PC-9 (cell line): Measurements from ENCODE around the gene IRF1. TPM values are rescaled to one million over a fixed set of nuclear protein-coding genes. Genes with fewer than 3 reads are reported as not detected.
A peak's percentile ranks its signal among the peaks of the same experiment; 100 is the strongest.

Experiments used
- BruUV-seq: library from RNA; stranded (reverse); fragments of 400-500 nt; replicated peaks from 2 replicates; lab custom pipeline; 2021; lab: Mats Ljungman, UMichigan
- CTCF ChIA-PET: fragments of 300-600 bp; sonication (Branson Sonifier 250); formaldehyde crosslinking; loops from one replicate; lab custom pipeline; 2022; ENCODE audit warnings: antibody characterized with exemption; lab: Charles Lee
- POLR2A ChIA-PET: fragments of 300-600 bp; sonication (Branson Sonifier 250); formaldehyde crosslinking; loops from one replicate; lab custom pipeline; 2022; ENCODE audit warnings: antibody characterized with exemption; ENCODE audit not compliant: unreplicated experiment; lab: Charles Lee
- DNase-seq, 2 experiments: peaks; one replicate each; pipeline versions ENCODE4 v3.0.0 to v3.0.0-alpha.2; 2015 to 2022; ENCODE audit warnings: mixed read lengths in 1 of 2
- H2AFZ ChIP-seq: fragments of 200-600 bp; sonication (generic); 2 replicates; pipeline ENCODE4 v1.8.1; 2017; ENCODE audit warnings: antibody characterized with exemption
- H3F3A ChIP-seq: fragments of 200-600 bp; sonication (generic); 2 replicates; pipeline ENCODE4 v1.8.1; 2017; ENCODE audit warnings: antibody characterized with exemption, mild to moderate bottlenecking, low read depth; ENCODE audit not compliant: insufficient read depth
- H3K27ac ChIP-seq: fragments of 200-600 bp; sonication (generic); 2 replicates; pipeline ENCODE4 v1.6.1; 2016; ENCODE audit warnings: mixed run types
- H3K27me3 ChIP-seq: fragments of 200-600 bp; sonication (generic); 2 replicates; pipeline ENCODE4 v1.6.1; 2016; ENCODE audit warnings: low read depth, mixed run types; ENCODE audit not compliant: insufficient read depth
- H3K36me3 ChIP-seq: fragments of 200-600 bp; sonication (generic); 2 replicates; pipeline ENCODE4 v1.6.1; 2016; ENCODE audit warnings: low read depth, mixed run types
- H3K4me1 ChIP-seq: fragments of 200-600 bp; sonication (generic); replicated peaks from 2 replicates; pipeline ENCODE4 v1.6.1; 2016; ENCODE audit warnings: mixed run types; ENCODE audit not compliant: insufficient read depth
- H3K4me2 ChIP-seq: fragments of 200-600 bp; sonication (generic); 2 replicates; pipeline ENCODE4 v1.6.1; 2017; ENCODE audit warnings: mixed run types
- H3K4me3 ChIP-seq: fragments of 200-600 bp; sonication (generic); 2 replicates; pipeline ENCODE4 v1.6.1; 2016; ENCODE audit warnings: mixed run types
- H3K79me2 ChIP-seq: fragments of 200-600 bp; sonication (generic); 2 replicates; pipeline ENCODE4 v1.6.1; 2017; ENCODE audit warnings: low read depth, mixed run types
- H3K9me2 ChIP-seq: fragments of 200-600 bp; sonication (generic); 2 replicates; pipeline ENCODE4 v1.8.1; 2017; ENCODE audit warnings: mild to moderate bottlenecking; ENCODE audit not compliant: insufficient read depth
- H3K9me3 ChIP-seq: fragments of 200-600 bp; sonication (generic); 2 replicates; pipeline ENCODE4 v1.8.1; 2016; ENCODE audit warnings: low read depth; ENCODE audit not compliant: insufficient read depth
- H4K20me1 ChIP-seq: fragments of 200-600 bp; sonication (generic); 2 replicates; pipeline ENCODE4 v1.8.1; 2017; ENCODE audit not compliant: insufficient read depth
- CTCF ChIP-seq: fragments of 200-600 bp; sonication (generic); conservative IDR thresholded peaks from 2 replicates; pipeline ENCODE4 v1.6.1; 2017; ENCODE audit warnings: mixed run types, antibody characterized with exemption, mild to moderate bottlenecking, moderate library complexity
- EZH2 ChIP-seq: fragments of 200-600 bp; sonication (generic); IDR thresholded peaks from 2 replicates; pipeline ENCODE4 v1.8.0; 2017; ENCODE audit warnings: antibody characterized with exemption, low read depth
- intact Hi-C: fragments of 100-400 bp; cut with micrococcal nuclease; formaldehyde crosslinking; loops from one replicate; pipeline ENCODE4 v1.10.0; 2022; ENCODE audit not compliant: unreplicated experiment
- total RNA-seq: library from RNA; stranded (reverse); gene quantifications from 2 replicates; pipeline ENCODE4 v1.2.3, GENCODE V29; 2021

Gene IRF1
- total RNA-seq, 1 experiment from 2014 or later = 27.1 TPM

DNA sequence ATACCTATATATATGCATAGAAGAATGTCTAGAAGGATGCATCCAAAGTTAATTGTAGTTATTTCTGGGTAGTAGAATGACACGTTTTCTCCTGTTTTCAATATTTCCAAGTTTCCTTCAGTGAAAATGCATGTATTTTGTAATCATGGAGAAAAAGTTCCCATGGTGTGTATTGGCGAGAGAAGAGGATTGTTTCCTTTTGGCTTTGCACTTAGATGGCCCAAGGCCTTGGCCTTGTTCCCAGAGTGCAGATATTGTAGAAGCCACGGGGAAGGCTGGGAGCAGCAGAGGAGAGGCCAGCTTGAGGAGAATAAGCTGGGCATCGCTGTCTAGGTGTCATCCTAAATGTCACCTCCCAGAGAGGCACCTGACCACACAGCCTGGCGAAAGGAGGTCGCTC, 44.0 kb downstream of the IRF1 start:
- no peaks in the 10 kb centered on the region for H3K36me3 ChIP-seq
- intact Hi-C loops = loop anchor here (1.0 kb wide), 2 partner anchors 18 to 19 kb away; no protein-coding TSS in a partner anchor
- H2AFZ ChIP-seq = no peak overlapping the region
- no peaks in the 10 kb centered on the region for H3K9me3 ChIP-seq
- no peaks in the 10 kb centered on the region for H4K20me1 ChIP-seq
- H3K4me3 ChIP-seq = no peak overlapping the region
- no TSS peak for BruUV-seq
- TF ChIP-seq EZH2 = no peak
- no peak for TF ChIP-seq CTCF
- H3K27ac ChIP-seq = peak overlapping the region; percentile 88
- H3K4me1 ChIP-seq = peaks cover 55% of the 10 kb centered on the region
- CTCF ChIA-PET = interaction anchor here (0.6 to 1.4 kb wide), 2 partner anchors 17 to 174 kb away, joined by 4 to 8 read pairs; no protein-coding TSS in a partner anchor
- H3K9me2 ChIP-seq = no peaks in the 10 kb centered on the region
- POLR2A ChIA-PET = interaction anchor here (0.6 to 0.8 kb wide), 4 partner anchors 19 to 162 kb away, joined by 3 to 8 read pairs (median 4); no protein-coding TSS in a partner anchor
- H3K27me3 ChIP-seq = no peaks in the 10 kb centered on the region
- peaks cover 33% of the 10 kb centered on the region; the same call in 1 of the 2 replicates for H3F3A ChIP-seq
- peak; percentile 62 to 73 for DNase-seq
- peak overlapping the region; percentile 36 for H3K4me2 ChIP-seq
- H3K79me2 ChIP-seq = no peaks in the 10 kb centered on the region

- intact Hi-C loops = loop anchor here (1.0 to 2.0 kb wide), 3 partner anchors 18 to 51 kb away; no protein-coding TSS in a partner anchor
- H3K79me2 ChIP-seq = no peaks in the 10 kb centered on the region
- CTCF ChIA-PET = no interaction called here
- H3K4me3 ChIP-seq = no peak overlapping the region
- no peaks in the 10 kb centered on the region for H3K36me3 ChIP-seq
- POLR2A ChIA-PET = no interaction called here
- no peak for TF ChIP-seq CTCF
- TF ChIP-seq EZH2 = no peak
- peak overlapping the region; percentile 88 for H3K27ac ChIP-seq
- H3K9me2 ChIP-seq = no peaks in the 10 kb centered on the region
- no peak overlapping the region for H2AFZ ChIP-seq
- no peaks in the 10 kb centered on the region for H3K9me3 ChIP-seq
- H3K27me3 ChIP-seq = no peaks in the 10 kb centered on the region
- no peaks in the 10 kb centered on the region for H4K20me1 ChIP-seq
- peaks cover 26% of the 10 kb centered on the region; the same call in 1 of the 2 replicates for H3F3A ChIP-seq
- TSS peak; percentile 67 for BruUV-seq
- DNase-seq = peak; percentile 55 to 66
- H3K4me1 ChIP-seq = peaks cover 48% of the 10 kb centered on the region
- peak overlapping the region; percentile 36 for H3K4me2 ChIP-seq
Measured at GRCh38 chr5:132445930-132446329, 44.6 kb downstream of the IRF1 start.

DNA sequence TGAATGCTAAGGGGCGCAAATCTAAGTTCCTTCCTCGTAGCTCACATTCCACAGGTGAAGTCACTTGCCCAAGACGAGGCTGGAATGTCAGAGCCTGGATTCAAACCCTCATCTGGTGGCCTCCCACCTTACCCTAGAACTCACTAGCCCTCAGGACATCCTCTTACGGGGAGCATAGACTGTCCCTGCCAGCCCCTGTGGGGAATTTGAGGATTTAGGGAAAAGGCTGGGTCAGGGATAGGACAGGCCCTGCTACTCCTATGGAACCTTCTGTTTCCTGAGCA, 45.0 kb downstream of the IRF1 start:
- Histone ChIP-seq H2AFZ (no peak overlapping the region), H3K4me2 (peak overlapping the region; percentile 36), H3K9me2 (no peaks in the 10 kb centered on the region), H3K4me3 (no peak overlapping the region), H3K4me1 (peaks cover 44% of the 10 kb centered on the region), H3K79me2 (no peaks in the 10 kb centered on the region), H3K27me3 (no peaks in the 10 kb centered on the region), H3F3A (peaks cover 23% of the 10 kb centered on the region; the same call in 1 of the 2 replicates), H3K36me3 (no peaks in the 10 kb centered on the region), H4K20me1 (no peaks in the 10 kb centered on the region), H3K27ac (peak overlapping the region; percentile 88), H3K9me3 (no peaks in the 10 kb centered on the region)
- DNase-seq = peak in 1 of 2 experiments; percentile 59
- CTCF ChIA-PET = no interaction called here
- no peak for TF ChIP-seq CTCF
- TF ChIP-seq EZH2 = no peak
- POLR2A ChIA-PET = interaction anchor here (0.6 to 0.7 kb wide), 3 partner anchors 13 to 22 kb away, joined by 3 to 10 read pairs (median 4); no protein-coding TSS in a partner anchor
- no TSS peak for BruUV-seq
- intact Hi-C loops = loop anchor here (2.0 kb wide), 1 partner anchor 51 kb away; no protein-coding TSS in a partner anchor
